ENCODE measurements around the gene TWSG1. TPM values are rescaled to one million over a fixed set of nuclear protein-coding genes. Genes with fewer than 3 reads are reported as not detected.

The TWSG1 gene
- total RNA-seq, 2 experiments from 2014 or later = 11.0 to 12.2 TPM

Other genes with a start within 250 kb of the TWSG1 start
- 100 to 1,000 TPM; 535 to 552 TPM for gene NDUFV2, start 232.1 kb upstream of the TWSG1 start, total RNA-seq
- 10 to 100 TPM; 77.8 to 83.9 TPM for gene ANKRD12, start 198.0 kb upstream of the TWSG1 start, total RNA-seq
- gene RALBP1, start 140.7 kb downstream of the TWSG1 start, total RNA-seq = 10 to 100 TPM; 53.1 to 54.7 TPM

All from activated CD4-positive, alpha-beta memory T cell treated with anti-CD3 and anti-CD28 coated beads for 36 hours (primary cell).